Activated CD4-positive, alpha-beta T cell treated with anti-CD3 and anti-CD28 coated beads, Interleukin-2, Interleukin-4, amounts not matched to agents 100 ng/mL and 50 ng/mL, durations not matched to agents 16 hours and 8 hours (primary cell): ENCODE measurements around the gene PRKN.
"Not testable (repeated sequence)": the region's sequence is repeated elsewhere in the genome, so short reads cannot be mapped to it uniquely, and the experiment has no call there.

Experiments
- DNase-seq: peaks from one replicate; pipeline ENCODE4 v3.0.0-alpha.2; 2020; ENCODE audit warnings: low spot score

PRKN gene

GRCh38 chr6:161901740-161902426, 825.7 kb downstream of the PRKN start:
- DNase-seq = no peak

- no peak for DNase-seq
Observed at GRCh38 chr6:161894436-161894835, 833.1 kb downstream of the PRKN start.

DNA sequence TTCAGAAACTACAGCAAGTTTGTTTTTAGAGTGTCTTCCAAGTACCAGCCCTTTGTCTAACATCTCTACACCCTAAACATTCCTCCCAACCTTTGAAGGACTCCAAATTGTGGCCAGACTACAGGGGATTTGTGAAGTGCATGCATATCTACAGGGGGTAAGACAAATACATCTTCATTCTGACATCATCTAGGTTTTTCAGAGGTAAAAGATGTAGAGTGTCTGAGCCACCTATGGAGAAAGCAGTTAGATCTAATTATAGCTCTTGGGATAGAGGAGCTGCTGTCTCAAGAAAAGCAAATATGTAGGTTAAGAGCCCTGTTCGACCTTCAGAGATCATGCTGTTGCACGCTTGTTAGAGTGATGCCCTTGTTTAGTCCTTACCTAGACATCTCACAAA, 836.0 kb downstream of the PRKN start:
- no peak for DNase-seq

- no peak for DNase-seq
Observed at GRCh38 chr6:161890832-161891297, 836.7 kb downstream of the PRKN start.

DNA sequence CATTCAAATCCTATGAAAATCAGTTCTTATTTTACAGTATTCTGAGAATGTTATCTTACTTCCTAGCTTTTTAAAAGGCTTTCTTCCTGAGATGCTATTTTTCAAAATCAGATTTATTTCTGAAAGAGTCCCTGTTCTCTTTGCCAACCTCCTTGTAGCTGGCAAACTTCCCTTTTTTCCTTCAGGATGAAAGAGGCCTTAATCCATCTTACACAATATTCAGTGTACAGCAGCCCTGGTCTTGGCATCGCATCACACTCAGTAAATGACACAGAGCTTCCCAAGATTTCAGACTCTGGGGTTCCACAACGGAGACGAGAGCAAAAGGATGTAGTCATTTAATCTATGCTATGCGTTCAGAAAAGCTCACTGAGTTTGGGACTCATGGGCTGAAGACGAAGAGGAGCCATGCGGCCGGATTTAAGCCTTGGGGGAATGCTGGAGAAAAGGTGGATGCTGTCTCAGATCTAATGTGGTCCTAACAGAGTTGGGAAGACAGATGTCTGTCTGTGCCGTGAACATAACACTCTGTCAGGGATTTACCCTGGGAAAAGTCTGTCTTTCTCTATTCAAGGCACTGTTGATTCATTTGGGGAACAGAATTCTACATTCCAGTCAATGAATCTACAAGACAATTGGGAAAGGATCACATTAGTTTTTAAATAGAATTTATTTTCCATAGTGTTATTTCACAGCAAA, 837.3 kb downstream of the PRKN start:
- DNase-seq = no peak

GRCh38 chr6:161889324-161889723, 838.2 kb downstream of the PRKN start:
- DNase-seq = no peak

- DNase-seq = not testable (repeated sequence)
Observed at GRCh38 chr6:161886545-161886944, 841.0 kb downstream of the PRKN start.

- no peak for DNase-seq
Observed at GRCh38 chr6:161884782-161885181, 842.8 kb downstream of the PRKN start.

GRCh38 chr6:161882196-161882765, 845.3 kb downstream of the PRKN start:
- no peak for DNase-seq

GRCh38 chr6:161880056-161880455, 847.5 kb downstream of the PRKN start:
- no peak for DNase-seq

DNA sequence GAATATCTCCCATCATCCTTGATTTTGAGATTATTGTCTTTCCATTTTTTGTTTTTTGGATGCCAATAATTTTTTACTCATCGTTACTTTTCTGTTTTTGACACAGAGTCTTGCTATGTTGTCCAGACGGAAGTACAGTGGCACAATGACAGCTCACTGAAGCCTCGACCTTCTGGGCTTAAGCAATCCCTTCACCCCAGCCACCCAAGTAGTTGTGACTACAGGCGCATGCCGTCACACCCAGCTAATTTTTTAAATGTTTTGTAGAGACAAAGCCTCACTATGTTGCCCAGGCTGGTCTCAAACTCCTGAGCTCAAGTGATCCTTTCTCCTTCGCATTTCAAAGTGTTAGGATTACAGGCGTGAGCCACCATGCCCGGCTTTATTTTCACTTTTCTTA, 851.3 kb downstream of the PRKN start:
- no peak for DNase-seq

- DNase-seq = no peak
Observed at GRCh38 chr6:161870236-161870901, 857.2 kb downstream of the PRKN start.

GRCh38 chr6:161869491-161869890, 858.1 kb downstream of the PRKN start:
- no peak for DNase-seq

GRCh38 chr6:161866570-161866969, 861.0 kb downstream of the PRKN start:
- DNase-seq = no peak

DNA sequence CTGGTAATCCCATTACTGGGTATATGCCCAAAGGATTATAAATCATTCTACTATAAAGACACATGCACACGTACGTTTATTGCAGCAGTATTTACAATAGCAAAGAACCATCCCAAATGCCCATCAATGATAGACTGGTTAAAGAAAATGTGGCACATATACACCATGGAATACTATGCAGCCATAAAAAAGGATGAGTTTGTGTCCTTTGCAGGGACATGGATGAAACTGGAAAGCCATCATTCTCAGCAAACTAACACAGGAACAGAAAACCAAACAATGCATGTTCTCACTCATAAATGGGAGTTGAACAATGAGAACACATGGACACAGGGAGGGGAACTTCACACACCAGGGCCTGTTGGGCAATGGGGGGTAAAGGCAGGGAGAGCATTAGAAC, 866.5 kb downstream of the PRKN start:
- not testable (repeated sequence) for DNase-seq

- no peak for DNase-seq
Observed at GRCh38 chr6:161853657-161854056, 873.9 kb downstream of the PRKN start.

GRCh38 chr6:161851486-161851885, 876.1 kb downstream of the PRKN start:
- DNase-seq = not testable (repeated sequence)

DNA sequence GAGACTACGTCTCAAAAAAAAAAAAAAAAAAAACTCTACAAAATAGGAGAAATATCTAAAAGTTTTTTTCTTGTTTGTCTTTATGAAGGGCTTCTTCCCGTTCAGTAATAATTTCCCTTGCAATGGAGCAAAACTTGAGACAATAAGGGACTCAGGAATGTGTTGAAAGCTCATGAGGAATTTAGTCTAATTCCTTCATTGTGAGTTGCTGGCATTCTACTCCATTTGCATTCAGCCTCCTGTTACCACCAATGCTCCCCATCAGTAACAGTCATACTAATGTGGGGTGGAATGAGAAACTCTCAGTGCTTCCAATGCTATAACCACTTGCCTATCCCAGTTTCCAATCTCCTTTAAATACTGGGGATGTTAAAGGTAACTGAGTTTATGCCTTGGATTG, 877.0 kb downstream of the PRKN start:
- no peak for DNase-seq

DNA sequence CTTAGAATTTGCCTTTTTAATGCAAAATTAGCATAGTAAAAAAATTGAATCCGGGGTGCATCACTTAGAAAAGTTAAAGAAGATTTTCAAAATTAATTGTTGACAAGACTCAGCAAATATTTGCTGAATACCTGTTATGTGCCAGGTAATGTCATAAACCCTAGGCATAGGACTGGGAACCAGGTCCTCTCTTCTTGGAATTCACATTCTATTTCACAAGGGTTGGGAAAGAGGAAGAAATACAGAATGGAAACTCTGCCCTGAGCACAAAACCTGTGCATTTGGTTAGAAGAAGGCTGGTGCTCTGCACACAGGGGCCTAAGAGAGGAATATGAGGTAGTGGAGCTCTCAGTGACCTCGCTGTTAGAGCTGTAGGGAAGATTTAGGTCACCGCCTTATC, 879.9 kb downstream of the PRKN start:
- DNase-seq = no peak

DNA sequence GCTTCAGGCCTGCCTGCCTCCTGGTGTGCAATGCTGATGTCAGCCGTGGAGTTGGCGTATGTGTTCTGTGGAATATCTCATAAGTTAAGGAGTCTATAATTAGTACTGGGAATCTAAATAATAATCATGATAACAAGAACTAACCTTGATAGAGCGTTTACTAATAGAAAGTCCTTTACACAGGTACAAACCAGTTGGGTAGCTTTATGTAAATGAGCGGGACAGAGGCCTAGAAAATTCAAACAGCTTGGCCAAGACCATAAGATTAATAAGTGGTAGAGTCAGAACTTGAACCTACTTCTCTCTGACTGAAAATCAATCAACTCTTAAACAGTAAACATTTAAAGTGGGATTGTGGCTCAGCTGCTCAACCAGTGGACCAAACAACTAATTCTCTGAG, 882.8 kb downstream of the PRKN start:
- no peak for DNase-seq

DNA sequence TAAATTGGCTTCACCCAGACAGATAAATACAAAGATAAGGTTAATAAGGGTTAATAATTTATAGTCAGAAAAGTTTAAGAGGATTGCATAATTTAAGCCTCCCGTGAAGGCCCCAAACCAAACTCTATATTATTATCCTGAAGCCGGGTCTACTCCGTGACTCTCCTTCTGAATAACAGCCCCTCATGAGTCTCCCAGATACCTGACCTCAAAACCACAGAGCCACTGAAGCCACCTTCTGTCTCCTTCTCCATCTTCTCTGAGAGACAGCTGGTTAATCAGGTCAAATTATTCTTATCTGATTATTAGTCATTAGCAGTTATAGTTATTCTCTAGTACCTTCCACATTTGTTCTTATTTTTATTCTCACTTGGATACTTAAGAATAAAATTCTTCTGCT, 884.5 kb downstream of the PRKN start:
- no peak for DNase-seq

GRCh38 chr6:161840380-161840779, 887.2 kb downstream of the PRKN start:
- DNase-seq = no peak
